Upper lobe of right lung (tissue), 1 donor: ENCODE results near the gene WWOX. TPM values are rescaled to one million over a fixed set of nuclear protein-coding genes. Genes with fewer than 3 reads are reported as not detected.
A peak's percentile ranks its signal among the peaks of the same experiment; 100 is the strongest.

Experiments
- ATAC-seq: fragments of 200-7000 bp; cut with Tn5 transposase; one replicate; pipeline ENCODE4 v1.9.1; 2020; ENCODE audit warnings: mild to moderate bottlenecking, moderate library complexity
- DNase-seq: peaks from one replicate; pipeline ENCODE4 v3.0.0-alpha.2; 2020
- H3K27ac ChIP-seq: fragments of 200-600 bp; one replicate; pipeline ENCODE4 v1.8.0; 2022
- H3K27me3 ChIP-seq: fragments of 200-600 bp; one replicate; pipeline ENCODE4 v1.8.0; 2022; ENCODE audit warnings: mild to moderate bottlenecking
- H3K36me3 ChIP-seq: fragments of 200-600 bp; one replicate; pipeline ENCODE4 v1.8.0; 2022
- H3K4me1 ChIP-seq: fragments of 200-600 bp; one replicate; pipeline ENCODE4 v1.8.0; 2022
- H3K4me3 ChIP-seq: fragments of 200-600 bp; one replicate; pipeline ENCODE4 v1.8.0; 2022; ENCODE audit warnings: mild to moderate bottlenecking
- H3K9me3 ChIP-seq: fragments of 200-600 bp; one replicate; pipeline ENCODE4 v1.8.0; 2022
- CTCF ChIP-seq: fragments of 200-600 bp; IDR thresholded peaks from one replicate; pipeline ENCODE4 v1.8.0; 2022; ENCODE audit warnings: antibody characterized with exemption
- intact Hi-C: fragments of 100-400 bp; cut with DNase I; formaldehyde crosslinking; loops from one replicate; pipeline ENCODE4 v1.11.0; 2022
- total RNA-seq: library from RNA; stranded (reverse); fragmentation: NEBNext Ultra II Directional; extraction: Animal tissue kit (Norgen Biotek cat#: 25700); gene quantifications from one replicate; pipeline ENCODE4 v1.2.1, GENCODE V29; 2021
- donor health status: DM: no; HTN: yes; CAD: no; lungs with severe emphysema.

The WWOX gene
- total RNA-seq, 1 donor from 2014 or later = 17.0 TPM

- ATAC-seq (peak; percentile 70), DNase-seq (no peak)
- no peak for TF ChIP-seq CTCF
- Histone ChIP-seq H3K9me3 (no peaks in the 10 kb centered on the region), H3K27ac (no peak overlapping the region), H3K27me3 (no peaks in the 10 kb centered on the region), H3K4me3 (no peak overlapping the region), H3K4me1 (no peaks in the 10 kb centered on the region), H3K36me3 (no peaks in the 10 kb centered on the region)
- intact Hi-C loops = no loop called here
Measured at GRCh38 chr16:79083508-79084299, 984.2 kb downstream of the WWOX start.

DNA sequence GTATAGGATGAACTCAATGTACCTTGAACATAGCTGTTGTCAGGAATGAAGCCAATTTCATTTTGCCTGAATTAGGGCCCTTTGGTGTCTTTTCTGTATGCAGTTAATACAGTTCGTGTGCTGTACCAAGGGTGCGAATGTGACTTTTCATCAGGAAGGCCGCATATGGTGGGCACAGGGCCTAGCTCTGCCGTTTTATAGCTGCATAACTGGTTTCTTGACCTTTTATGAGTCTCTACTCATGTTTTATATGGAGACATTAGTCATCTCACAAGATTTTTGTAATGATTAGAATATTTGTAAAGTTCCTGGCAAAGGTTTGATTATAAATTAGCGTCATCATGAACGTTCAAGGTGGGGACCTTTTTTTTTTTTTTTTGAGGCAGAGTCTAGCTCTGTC lies 989.5 kb downstream of the WWOX start:
- ATAC-seq = no peak

GRCh38 chr16:79089735-79090284 lies 990.4 kb downstream of the WWOX start:
- intact Hi-C loops = no loop called here
- no peak overlapping the region for H3K4me3 ChIP-seq
- peak; percentile 70 for ATAC-seq

More for the DNA sequence above, 989.5 kb downstream of the WWOX start:
- intact Hi-C loops = no loop called here
- Histone ChIP-seq H3K27me3 (no peaks in the 10 kb centered on the region), H3K36me3 (no peaks in the 10 kb centered on the region), H3K4me3 (no peak overlapping the region), H3K27ac (no peak overlapping the region), H3K9me3 (no peaks in the 10 kb centered on the region), H3K4me1 (peaks cover 7% of the 10 kb centered on the region)
- no peak for TF ChIP-seq CTCF
- DNase-seq = no peak

GRCh38 chr16:79090966-79091365 lies 991.5 kb downstream of the WWOX start:
- Histone ChIP-seq H3K4me1 (peaks cover 7% of the 10 kb centered on the region), H3K9me3 (no peaks in the 10 kb centered on the region), H3K4me3 (no peak overlapping the region), H3K36me3 (no peaks in the 10 kb centered on the region), H3K27ac (peak overlapping the region; percentile 3), H3K27me3 (no peaks in the 10 kb centered on the region)
- DNase-seq = no peak
- no peak for TF ChIP-seq CTCF
- no peak for ATAC-seq
- intact Hi-C loops = no loop called here

More at GRCh38 chr16:79089735-79090284, 990.4 kb downstream of the WWOX start:
- H3K27ac ChIP-seq = no peak overlapping the region
- peaks cover 7% of the 10 kb centered on the region for H3K4me1 ChIP-seq
- no peaks in the 10 kb centered on the region for H3K27me3 ChIP-seq
- no peaks in the 10 kb centered on the region for H3K9me3 ChIP-seq
- no peak for DNase-seq
- TF ChIP-seq CTCF = no peak
- H3K36me3 ChIP-seq = no peaks in the 10 kb centered on the region

DNA sequence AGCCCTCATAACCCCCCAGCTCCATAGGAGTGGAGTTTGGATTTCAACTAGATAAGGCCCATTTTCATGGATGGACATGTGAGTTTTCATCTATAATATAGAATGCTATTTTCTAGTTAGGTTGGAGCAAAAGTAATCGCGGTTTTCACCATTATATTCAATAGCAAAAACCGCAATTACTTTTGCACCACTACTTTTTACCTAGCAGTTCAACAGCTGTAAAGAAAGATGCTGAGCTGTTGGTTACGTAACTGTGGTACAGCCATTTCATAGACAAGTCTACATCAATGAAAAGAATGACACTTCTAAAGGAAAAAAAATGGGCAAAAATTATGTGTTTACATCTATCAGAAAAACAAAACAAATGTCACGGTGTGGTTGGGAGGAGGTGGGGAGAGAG lies 993.4 kb downstream of the WWOX start:
- Histone ChIP-seq H3K4me1 (peaks cover 7% of the 10 kb centered on the region), H3K27ac (no peak overlapping the region), H3K4me3 (no peak overlapping the region), H3K9me3 (no peaks in the 10 kb centered on the region), H3K36me3 (no peaks in the 10 kb centered on the region), H3K27me3 (no peaks in the 10 kb centered on the region)
- ATAC-seq (no peak), DNase-seq (no peak)
- no peak for TF ChIP-seq CTCF
- intact Hi-C loops = no loop called here
